Endothelial cell of hepatic sinusoid (primary cell): Measurements from ENCODE around the gene RBM26.

ENCODE experiments used
- in situ Hi-C: cut with HindIII; loops from 2 replicates; pipeline ENCODE4 v1.10.0; 2017; ENCODE audit warnings: low sequenced_read_pairs

RBM26 gene, protein sequence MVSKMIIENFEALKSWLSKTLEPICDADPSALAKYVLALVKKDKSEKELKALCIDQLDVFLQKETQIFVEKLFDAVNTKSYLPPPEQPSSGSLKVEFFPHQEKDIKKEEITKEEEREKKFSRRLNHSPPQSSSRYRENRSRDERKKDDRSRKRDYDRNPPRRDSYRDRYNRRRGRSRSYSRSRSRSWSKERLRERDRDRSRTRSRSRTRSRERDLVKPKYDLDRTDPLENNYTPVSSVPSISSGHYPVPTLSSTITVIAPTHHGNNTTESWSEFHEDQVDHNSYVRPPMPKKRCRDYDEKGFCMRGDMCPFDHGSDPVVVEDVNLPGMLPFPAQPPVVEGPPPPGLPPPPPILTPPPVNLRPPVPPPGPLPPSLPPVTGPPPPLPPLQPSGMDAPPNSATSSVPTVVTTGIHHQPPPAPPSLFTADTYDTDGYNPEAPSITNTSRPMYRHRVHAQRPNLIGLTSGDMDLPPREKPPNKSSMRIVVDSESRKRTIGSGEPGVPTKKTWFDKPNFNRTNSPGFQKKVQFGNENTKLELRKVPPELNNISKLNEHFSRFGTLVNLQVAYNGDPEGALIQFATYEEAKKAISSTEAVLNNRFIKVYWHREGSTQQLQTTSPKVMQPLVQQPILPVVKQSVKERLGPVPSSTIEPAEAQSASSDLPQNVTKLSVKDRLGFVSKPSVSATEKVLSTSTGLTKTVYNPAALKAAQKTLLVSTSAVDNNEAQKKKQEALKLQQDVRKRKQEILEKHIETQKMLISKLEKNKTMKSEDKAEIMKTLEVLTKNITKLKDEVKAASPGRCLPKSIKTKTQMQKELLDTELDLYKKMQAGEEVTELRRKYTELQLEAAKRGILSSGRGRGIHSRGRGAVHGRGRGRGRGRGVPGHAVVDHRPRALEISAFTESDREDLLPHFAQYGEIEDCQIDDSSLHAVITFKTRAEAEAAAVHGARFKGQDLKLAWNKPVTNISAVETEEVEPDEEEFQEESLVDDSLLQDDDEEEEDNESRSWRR

DNA sequence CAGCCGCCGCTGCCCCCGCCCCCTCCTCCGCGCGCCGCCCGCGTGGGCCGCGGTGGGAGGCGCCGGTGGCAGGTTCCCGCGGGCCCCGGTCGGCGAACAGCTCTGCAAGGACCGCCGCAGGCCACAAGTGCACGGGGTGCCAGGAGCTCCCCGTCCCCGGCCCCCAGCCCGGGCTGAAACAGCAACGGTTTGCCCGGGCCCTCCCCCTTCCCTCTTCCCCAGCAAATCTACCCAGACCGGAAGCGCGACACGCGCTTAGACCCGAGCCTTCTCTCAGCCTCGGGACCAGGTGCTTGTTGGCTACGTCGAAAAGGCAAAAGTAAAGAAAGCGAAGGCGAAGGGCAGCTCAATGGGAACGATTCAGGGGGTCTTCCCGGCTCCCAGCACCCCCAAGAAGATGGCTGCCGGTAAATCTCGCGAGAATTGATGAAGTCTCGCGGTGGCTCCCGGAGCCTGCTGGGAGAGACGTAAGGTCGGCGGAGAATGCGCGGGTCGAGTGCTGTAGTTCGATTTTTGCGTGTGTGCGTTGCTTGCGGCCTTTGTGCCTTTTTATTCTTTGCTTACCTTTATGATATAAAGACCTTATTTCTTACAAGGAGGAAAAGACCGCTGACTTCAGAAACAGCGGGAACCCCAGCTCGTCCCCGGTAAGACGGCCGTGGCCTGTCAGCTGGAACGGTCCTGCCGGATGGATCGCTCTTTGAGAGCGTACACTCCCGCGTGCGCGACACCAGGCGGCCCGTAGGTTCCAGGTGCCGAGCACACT, at the start of gene RBM26:
RBM26 (minus strand) TSS at position 425 of the 766 bp plus-strand sequence. CDS start 481 bp downstream, outside the sequence.
- in situ Hi-C loops, result no loop called here

DNA sequence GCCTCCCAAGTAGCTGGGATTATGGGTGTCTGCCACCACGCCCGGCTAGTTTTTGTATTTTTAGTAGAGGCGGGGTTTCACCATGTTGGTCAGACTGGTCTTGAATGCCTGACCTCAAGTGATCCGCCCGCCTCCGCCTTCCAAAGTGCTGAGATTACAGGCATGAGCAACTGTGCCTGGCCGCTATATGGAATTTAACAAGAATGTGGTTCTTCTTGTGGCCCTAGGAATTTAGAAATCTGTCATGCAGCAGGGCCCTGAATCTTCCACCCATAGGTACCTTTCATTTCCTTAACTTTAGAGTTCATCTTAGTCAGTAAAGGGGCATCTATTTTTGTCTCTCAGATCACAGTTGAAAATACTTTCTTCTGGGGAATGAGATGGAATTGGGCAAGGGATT, 49.3 kb upstream of the RBM26 start:
- in situ Hi-C loops, result no loop called here

DNA sequence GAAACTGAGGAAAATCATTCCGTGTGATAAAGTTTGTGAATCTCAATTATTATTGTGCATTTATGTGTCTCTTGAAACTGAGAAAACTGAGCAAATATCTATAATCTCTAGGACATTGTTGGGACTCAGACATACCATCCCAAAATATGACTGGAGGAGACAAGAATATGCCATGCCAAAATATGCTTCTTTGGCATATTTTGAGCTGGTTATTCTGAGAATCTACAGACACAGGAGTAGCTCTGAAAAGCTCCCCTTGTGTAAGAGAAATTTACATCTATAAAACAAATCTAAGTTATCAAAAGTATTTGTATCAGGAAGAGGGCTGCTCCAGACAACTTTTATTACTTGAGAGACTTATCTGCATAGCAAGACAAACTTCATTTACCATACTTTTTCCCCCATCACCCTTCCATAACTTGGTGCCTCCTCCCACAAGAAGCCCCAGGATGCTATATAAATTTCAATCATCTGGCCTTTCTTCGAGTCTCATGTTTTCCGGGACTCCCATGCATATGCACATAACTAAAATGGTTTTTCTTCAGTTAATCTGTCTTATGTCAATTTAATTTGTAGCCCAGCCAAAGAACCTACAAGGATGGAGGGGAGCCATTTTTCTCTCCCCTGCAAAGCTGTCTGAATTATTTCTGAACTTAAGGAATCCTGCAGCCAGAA, 46.3 kb upstream of the RBM26 start:
- in situ Hi-C loops, result no loop called here

DNA sequence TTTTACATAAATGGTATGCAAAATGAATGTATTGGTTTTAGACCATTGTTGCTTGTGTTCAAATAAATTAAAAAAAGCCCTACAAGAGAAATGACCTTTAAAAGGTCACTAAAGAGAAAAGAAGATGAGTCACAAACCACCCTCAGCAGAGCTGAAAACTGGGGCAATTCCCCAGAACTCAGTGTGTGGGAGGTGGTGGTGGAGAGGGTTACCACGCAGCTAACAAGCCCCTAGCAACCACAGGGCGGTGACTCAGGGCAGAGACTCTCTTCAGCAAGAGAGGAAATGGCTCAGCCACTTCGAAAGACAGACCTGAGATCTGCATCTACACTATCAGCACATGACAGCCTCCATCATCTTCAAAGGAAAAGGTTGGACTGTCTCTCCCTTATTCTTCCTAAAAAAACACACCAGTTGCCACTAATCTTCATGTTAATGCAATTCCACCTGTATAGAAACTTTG, 45.5 kb upstream of the RBM26 start:
- in situ Hi-C loops, result no loop called here

DNA sequence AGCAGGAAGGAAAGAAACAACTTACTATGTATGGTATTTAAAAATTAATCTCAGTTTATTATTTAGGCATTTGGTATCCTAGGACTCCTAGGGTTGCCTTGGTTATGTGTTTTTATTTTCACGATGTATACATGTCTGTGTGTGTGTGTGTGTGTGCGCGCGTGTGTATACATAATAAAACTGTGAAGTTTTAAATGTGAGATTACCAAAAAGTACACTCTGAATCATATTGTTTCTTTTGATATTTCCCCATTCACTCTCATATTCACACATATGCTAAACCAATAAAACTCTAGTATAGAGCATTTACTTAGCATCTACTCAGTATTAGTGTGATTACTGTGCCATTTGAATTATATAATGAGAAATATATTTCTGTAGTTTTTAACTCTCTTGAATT, 44.1 kb upstream of the RBM26 start:
- in situ Hi-C loops, result no loop called here

DNA sequence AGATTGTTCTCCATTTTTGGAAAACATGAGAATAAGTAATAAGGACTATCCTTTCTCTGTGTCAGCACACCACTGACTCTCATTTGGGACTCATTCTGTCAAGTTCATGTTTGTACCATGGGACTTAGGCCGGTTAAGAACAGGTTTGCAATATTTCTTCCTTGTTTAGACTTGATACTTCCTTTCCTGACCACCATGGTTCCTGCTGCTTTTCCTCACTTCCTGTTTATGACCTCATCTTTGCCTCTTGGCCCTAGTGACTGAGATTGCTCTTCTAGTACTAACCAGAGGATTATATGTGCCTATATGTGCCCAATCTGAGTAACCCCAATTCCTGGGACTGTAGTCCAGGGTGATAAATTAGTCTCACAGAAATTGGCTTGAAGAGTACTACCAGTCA, 42.4 kb upstream of the RBM26 start:
- in situ Hi-C loops, result loop anchor here (25.0 kb wide), 1 partner anchor 89 kb away; no protein-coding TSS in a partner anchor

DNA sequence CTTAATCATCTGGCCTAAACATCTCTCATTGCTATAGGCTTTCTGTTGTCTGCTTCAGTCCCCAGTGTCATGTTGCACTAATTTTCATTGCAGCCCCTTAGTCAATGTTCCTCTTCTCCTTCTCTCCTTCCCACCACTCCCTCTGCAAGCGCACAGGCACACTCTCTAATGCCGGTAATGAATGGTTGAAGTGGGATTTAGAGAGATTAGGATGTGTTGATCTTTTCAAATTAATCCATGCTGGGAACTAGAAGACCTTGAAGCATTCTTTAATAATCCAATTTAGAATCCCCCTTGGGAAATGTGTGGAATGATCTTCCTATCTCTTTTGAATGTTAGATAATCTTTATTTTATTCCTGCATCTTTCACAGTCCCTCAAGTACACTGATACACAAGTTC, 41.7 kb upstream of the RBM26 start:
- in situ Hi-C loops, result loop anchor here (25.0 kb wide), 1 partner anchor 90 kb away; no protein-coding TSS in a partner anchor

DNA sequence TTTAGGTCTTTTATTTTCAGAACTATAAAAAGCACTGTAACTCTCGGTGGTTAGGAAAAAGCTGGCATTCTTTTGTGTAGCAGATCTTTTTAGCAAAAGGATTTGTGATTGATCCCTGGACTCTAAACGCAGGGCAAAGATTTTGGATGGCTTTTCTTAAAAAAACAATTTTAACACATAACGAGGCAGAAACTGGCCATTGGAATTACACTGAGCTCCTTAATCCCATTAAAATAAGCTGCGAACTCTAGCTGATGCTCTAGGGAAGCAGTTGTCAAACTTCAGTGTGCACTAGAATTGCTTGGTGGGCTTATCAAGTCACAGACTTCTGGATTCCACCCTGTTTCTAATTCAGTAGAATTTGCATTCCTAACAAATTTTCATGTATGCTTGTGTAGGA, 41.1 kb upstream of the RBM26 start:
- in situ Hi-C loops, result loop anchor here (25.0 kb wide), 1 partner anchor 90 kb away; no protein-coding TSS in a partner anchor

DNA sequence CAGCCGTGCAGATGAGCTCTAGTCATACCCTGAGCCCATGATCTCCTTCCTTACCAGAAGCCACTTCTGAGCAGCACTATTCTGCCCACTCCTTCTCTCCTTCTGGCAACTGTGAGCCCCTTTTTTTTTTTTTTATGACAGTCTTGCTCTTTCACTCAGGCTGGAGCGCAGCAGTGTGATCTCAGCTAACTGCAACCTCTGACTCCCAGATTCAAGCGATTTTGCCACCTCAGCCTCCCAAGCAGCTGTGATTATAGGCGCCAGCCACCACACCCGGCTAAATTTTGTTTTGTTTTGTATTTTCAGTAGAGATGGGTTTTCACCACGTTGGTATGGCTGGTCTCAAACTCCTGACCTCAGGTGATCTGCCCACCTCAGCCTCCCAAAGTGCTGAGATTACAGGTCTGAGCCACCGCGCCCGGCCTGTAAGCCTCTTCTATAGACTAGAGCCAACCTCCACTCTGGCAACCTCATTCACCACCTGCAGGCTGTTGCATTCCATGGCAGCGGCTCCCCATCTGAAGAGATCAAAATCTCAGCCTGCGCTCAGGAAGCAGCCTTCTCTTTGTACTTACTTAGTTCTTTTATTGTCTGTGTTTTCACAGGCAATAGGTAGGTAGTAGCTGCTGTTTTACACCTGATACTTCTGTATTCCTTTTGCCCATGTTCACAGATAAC, 40.1 kb upstream of the RBM26 start:
- in situ Hi-C loops, result loop anchor here (25.0 kb wide), 1 partner anchor 91 kb away; no protein-coding TSS in a partner anchor

DNA sequence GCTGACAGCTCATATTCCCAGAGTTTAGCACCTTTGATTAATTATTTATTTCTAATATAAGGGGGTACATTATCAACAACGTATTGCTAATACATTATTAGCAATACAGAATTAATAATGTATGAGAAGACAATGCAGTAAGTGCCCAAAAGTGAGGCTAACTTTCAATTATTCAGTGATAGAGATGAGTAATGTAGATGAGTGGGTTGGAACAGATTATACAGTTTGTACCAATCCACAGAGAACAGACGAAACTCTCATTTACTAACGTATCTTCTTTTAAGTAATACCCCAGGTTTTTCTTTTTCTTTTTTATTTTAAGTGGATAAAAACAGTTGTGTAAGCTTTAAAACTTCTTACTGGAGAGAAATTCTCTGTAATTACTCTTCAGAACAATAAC, 36.7 kb upstream of the RBM26 start:
- in situ Hi-C loops, result loop anchor here (25.0 kb wide), 1 partner anchor 95 kb away; no protein-coding TSS in a partner anchor

DNA sequence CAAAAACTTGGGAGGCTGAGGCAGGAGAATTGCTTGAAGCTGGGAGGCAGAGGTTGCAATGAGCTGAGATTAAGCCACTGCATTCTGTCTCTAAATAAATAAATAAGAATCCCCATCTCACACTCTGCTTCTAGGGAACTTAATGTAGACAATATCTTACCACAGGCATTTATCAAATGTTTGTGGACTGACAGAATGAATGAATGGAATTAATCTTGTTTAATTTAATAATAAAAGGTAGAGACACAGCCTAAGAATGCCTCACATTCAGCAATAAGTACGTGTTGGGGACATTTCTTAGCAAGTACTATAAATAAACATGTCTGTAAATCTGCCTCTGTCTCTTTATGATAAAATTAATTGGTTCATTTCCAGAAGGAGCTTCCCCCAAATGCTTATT, 36.2 kb upstream of the RBM26 start:
- in situ Hi-C loops, result loop anchor here (25.0 kb wide), 1 partner anchor 95 kb away; no protein-coding TSS in a partner anchor

DNA sequence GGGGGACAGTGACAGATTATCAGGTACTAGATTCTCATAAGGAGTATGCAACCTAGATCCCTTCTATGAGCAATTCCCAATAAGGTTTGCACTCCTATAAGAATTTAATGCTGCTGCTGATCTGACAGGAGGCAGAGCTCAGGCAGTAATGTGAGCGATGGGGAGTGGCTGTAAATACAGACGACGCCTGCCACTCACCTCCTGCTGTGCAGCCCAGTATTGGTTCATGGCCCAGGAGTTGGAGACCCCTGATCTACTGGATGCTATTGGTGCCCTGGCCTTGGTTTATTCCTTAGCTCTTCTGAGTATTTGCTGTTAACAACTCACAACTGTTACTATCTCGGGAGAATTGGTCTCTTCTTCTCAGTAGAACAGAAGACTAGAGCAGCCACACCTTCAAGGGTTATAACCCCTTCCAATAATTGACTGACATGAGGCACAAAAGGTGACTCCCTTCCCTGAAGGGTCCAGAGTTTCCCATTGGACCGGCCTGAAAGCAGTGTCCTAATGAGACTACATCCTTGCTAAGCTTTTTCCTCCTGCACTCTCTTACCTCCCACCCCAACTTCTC, 35.0 kb upstream of the RBM26 start:
- in situ Hi-C loops, result loop anchor here (25.0 kb wide), 1 partner anchor 96 kb away; no protein-coding TSS in a partner anchor

DNA sequence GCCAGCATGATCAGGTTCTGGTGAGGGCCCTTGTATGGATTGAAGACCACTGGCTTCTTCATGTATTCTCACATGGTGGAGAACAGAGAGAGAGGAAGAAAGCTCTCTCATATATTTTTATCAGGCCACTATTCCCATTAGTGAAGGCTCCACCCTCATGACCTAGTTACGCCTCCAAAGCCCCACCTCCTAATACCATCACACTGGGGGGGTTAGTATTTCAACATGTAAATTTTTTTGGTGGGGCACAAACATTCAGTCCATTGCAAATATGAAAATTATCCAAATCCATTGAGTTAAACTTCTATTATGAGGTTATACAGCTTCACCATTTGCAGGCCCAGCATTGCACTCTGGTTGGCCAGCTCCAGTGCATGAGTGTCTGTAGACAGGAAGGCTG, 33.2 kb upstream of the RBM26 start:
- in situ Hi-C loops, result loop anchor here (25.0 kb wide), 1 partner anchor 98 kb away; no protein-coding TSS in a partner anchor

DNA sequence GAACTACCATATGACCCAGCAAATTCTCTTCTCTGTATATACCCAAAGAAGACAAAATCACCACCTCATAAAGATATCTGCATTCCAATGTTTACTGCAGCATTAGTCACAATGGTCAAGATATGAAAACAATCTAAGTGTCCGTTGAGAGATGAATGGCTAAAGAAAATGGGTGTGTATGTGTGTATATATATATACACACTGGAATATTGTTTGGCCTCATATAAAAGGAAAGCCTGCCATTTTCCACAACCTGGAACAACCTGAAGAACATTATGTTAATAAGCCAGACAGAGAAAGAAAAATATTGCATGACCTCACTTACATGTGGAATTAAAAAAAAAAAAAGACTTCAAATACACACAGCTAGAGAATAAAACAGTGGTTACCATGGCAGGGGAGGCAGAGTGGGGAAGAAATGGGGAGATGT, 29.5 kb upstream of the RBM26 start:
- in situ Hi-C loops, result loop anchor here (25.0 kb wide), 1 partner anchor 102 kb away; no protein-coding TSS in a partner anchor

DNA sequence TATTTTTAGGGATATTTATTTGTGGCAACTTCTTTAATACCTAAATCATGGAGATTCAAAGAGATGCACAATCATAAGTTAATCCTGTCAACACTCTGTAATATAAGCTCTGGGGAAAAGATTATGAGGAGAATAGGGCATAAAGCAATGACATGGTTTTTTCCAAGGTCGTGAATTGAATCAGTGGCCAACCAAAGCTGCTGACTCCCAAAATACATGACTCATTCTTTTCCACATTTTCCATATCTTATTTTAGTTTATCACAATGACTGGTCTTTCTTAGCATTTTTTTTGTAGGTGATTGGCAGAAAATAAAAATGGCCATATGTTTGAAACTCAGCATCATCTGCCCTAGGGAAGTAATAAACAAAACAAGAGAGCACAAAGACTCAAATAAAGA, 28.5 kb upstream of the RBM26 start:
- in situ Hi-C loops, result loop anchor here (25.0 kb wide), 1 partner anchor 103 kb away; no protein-coding TSS in a partner anchor

DNA sequence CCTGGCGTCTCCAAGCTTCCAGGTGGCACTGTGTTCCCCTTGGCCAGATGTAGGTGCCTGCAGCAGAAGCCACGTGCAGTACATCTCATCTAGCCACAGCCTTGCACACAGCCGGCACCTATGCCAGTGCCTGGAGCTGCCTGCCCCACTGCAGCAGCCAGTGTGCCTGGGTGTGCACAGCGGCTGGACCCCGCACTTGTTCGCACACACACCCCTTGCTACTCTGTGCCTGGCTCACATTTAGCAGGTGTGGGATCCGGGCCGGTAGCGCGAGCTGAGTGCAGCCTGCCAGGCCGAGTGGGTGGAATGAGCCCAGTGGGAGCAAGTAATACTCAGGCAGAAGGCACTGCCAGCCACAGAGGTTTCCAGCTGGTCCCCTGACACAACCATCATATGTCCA, 26.9 kb upstream of the RBM26 start:
- in situ Hi-C loops, result loop anchor here (25.0 kb wide), 1 partner anchor 104 kb away; no protein-coding TSS in a partner anchor

DNA sequence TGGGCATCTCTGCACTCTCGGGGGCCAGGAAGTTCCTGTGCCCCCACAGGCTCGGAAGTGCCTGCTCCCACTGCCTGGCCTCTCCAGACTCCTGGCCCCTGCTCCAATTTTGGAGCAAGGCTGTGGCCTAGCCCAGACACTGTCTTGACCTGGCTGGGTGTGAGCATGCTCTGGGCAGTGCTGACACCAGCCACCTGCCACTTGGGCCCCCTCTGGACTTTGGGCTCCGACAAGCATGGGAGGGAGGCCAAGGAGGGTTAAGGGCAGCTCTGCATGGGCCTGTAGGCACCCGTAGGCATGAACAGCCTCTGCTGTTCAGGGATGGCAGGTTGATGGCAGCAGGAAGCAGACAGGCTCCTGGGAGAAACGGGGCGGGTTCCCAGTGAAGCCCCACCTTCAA, 26.0 kb upstream of the RBM26 start:
- in situ Hi-C loops, result loop anchor here (25.0 kb wide), 1 partner anchor 105 kb away; no protein-coding TSS in a partner anchor

DNA sequence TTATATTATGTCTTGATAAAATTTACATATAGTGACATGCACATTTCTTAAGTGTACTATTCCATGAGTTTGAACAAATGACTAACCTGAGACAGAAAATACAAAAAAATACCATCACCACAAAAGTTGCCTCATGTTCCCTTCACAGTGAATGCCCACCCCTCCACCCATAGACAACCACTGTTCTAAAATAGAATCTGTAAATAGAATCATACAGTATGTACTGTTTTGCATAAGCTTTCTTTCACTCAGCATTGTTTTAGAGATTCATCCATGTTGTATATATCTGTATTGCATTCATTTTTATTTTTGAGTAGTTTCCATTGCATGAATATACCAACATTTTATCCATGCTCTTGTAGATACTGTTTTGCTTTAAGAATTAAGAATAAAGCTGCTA, 23.3 kb upstream of the RBM26 start:
- in situ Hi-C loops, result loop anchor here (25.0 kb wide), 1 partner anchor 108 kb away; no protein-coding TSS in a partner anchor
